ENCODE results near the gene MAP2K4.

MAP2K4 gene

GRCh38 chr17:12074346-12074745 lies 53.7 kb downstream of the MAP2K4 start:
- Histone ChIP-seq H3K4me3 (ENCODE audit: low read depth, low read length) (no peak overlapping the region), H3K9me3 (ENCODE audit: control insufficient read depth, insufficient read depth, low read depth, low read length) (no peaks in the 10 kb centered on the region), H3K4me1 (ENCODE audit: control insufficient read depth, insufficient read depth, low read length) (peaks cover 11% of the 10 kb centered on the region; the same call in 1 of the 2 replicates), H3K27ac (ENCODE audit: extremely low read depth, low read depth, low read length) (no peak overlapping the region), H3K36me3 (ENCODE audit: control insufficient read depth in 2 of 2, insufficient read depth in 1 of 2, low read length in 2 of 2) (peaks cover 0 to 32% of the 10 kb centered on the region in 2 experiments; a peak in 2 of 3 replicates)
- ChIA-PET CTCF (no interaction called here), POLR2A (no interaction called here)
- TF ChIP-seq ZFP37 (tag by site-specific recombination; IDR thresholded peaks at IDR 0.05) (no peak), ZNF623 (tag by site-specific recombination; IDR thresholded peaks at IDR 0.05) (no peak), ZNF76 (tag by site-specific recombination; IDR thresholded peaks at IDR 0.05; ENCODE audit: borderline replicate concordance, low read depth) (no peak), ZNF660 (tag by site-specific recombination; IDR thresholded peaks at IDR 0.05) (no peak), MYNN (tag by site-specific recombination; IDR thresholded peaks at IDR 0.05; ENCODE audit: borderline replicate concordance) (no peak), ZNF292 (tag by site-specific recombination; IDR thresholded peaks at IDR 0.05; ENCODE audit: borderline replicate concordance, low read depth) (no peak), ZNF18 (tag by site-specific recombination; IDR thresholded peaks at IDR 0.05) (no peak), ZNF677 (tag by site-specific recombination; IDR thresholded peaks at IDR 0.05) (no peak), ZNF596 (tag by site-specific recombination; IDR thresholded peaks at IDR 0.05) (no peak), ZNF423 (tag by site-specific recombination; IDR thresholded peaks at IDR 0.05) (no peak), ZBTB49 (tag by site-specific recombination; IDR thresholded peaks at IDR 0.05; ENCODE audit: low read depth) (no peak), ZNF362 (tag by site-specific recombination; IDR thresholded peaks at IDR 0.05) (no peak), ZNF202 (tag by site-specific recombination; IDR thresholded peaks at IDR 0.05; ENCODE audit: borderline replicate concordance) (no peak), KLF7 (tag by site-specific recombination; IDR thresholded peaks at IDR 0.05; ENCODE audit: borderline replicate concordance) (no peak)

GRCh38 chr17:12077773-12078172 lies 57.1 kb downstream of the MAP2K4 start:
- Histone ChIP-seq H3K9me3 (ENCODE audit: control insufficient read depth, insufficient read depth, low read depth, low read length) (no peaks in the 10 kb centered on the region), H3K27ac (ENCODE audit: extremely low read depth, low read depth, low read length) (no peak overlapping the region), H3K4me3 (ENCODE audit: low read depth, low read length) (no peak overlapping the region), H3K36me3 (ENCODE audit: control insufficient read depth in 2 of 2, insufficient read depth in 1 of 2, low read length in 2 of 2) (peaks cover 0 to 42% of the 10 kb centered on the region in 2 experiments), H3K4me1 (ENCODE audit: control insufficient read depth, insufficient read depth, low read length) (peaks cover 2% of the 10 kb centered on the region; the same call in 1 of the 2 replicates)
- POLR2A ChIA-PET, result interaction anchor here (1.2 kb wide), 1 partner anchor 80 kb away, joined by 3 read pairs; the partner anchor contains the start of gene ZNF18
- CTCF ChIA-PET, result interaction anchor here (0.6 kb wide), 1 partner anchor 30 kb away, joined by 3 read pairs; no protein-coding TSS in a partner anchor
- TF ChIP-seq TSHZ1 (tag by site-specific recombination; IDR thresholded peaks at IDR 0.05; ENCODE audit: borderline replicate concordance) (no peak), ZNF175 (tag by site-specific recombination; IDR thresholded peaks at IDR 0.05) (no peak), SETDB1 (IDR thresholded peaks at IDR 0.05; ENCODE audit: insufficient read length, low read length) (no peak), ZNF138 (tag by site-specific recombination; IDR thresholded peaks at IDR 0.05; ENCODE audit: borderline replicate concordance) (no peak), ZNF544 (tag by site-specific recombination; IDR thresholded peaks at IDR 0.05) (no peak), ZNF843 (tag by site-specific recombination; IDR thresholded peaks at IDR 0.05) (no peak), ZSCAN4 (tag by site-specific recombination; IDR thresholded peaks at IDR 0.05) (no peak), ZFP41 (tag by site-specific recombination; IDR thresholded peaks at IDR 0.05; ENCODE audit: borderline replicate concordance) (no peak), GLI2 (tag by site-specific recombination; IDR thresholded peaks at IDR 0.05; ENCODE audit: borderline replicate concordance, low read depth) (no peak), ZNF174 (tag by site-specific recombination; IDR thresholded peaks at IDR 0.05) (no peak)
